ENCODE results near the gene HIP1R.
A peak's percentile ranks its signal among the peaks of the same experiment; 100 is the strongest.
"Not testable (repeated sequence)": the region's sequence is repeated elsewhere in the genome, so short reads cannot be mapped to it uniquely, and the experiment has no call there.

Gene HIP1R, protein sequence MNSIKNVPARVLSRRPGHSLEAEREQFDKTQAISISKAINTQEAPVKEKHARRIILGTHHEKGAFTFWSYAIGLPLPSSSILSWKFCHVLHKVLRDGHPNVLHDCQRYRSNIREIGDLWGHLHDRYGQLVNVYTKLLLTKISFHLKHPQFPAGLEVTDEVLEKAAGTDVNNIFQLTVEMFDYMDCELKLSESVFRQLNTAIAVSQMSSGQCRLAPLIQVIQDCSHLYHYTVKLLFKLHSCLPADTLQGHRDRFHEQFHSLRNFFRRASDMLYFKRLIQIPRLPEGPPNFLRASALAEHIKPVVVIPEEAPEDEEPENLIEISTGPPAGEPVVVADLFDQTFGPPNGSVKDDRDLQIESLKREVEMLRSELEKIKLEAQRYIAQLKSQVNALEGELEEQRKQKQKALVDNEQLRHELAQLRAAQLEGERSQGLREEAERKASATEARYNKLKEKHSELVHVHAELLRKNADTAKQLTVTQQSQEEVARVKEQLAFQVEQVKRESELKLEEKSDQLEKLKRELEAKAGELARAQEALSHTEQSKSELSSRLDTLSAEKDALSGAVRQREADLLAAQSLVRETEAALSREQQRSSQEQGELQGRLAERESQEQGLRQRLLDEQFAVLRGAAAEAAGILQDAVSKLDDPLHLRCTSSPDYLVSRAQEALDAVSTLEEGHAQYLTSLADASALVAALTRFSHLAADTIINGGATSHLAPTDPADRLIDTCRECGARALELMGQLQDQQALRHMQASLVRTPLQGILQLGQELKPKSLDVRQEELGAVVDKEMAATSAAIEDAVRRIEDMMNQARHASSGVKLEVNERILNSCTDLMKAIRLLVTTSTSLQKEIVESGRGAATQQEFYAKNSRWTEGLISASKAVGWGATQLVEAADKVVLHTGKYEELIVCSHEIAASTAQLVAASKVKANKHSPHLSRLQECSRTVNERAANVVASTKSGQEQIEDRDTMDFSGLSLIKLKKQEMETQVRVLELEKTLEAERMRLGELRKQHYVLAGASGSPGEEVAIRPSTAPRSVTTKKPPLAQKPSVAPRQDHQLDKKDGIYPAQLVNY

DNA sequence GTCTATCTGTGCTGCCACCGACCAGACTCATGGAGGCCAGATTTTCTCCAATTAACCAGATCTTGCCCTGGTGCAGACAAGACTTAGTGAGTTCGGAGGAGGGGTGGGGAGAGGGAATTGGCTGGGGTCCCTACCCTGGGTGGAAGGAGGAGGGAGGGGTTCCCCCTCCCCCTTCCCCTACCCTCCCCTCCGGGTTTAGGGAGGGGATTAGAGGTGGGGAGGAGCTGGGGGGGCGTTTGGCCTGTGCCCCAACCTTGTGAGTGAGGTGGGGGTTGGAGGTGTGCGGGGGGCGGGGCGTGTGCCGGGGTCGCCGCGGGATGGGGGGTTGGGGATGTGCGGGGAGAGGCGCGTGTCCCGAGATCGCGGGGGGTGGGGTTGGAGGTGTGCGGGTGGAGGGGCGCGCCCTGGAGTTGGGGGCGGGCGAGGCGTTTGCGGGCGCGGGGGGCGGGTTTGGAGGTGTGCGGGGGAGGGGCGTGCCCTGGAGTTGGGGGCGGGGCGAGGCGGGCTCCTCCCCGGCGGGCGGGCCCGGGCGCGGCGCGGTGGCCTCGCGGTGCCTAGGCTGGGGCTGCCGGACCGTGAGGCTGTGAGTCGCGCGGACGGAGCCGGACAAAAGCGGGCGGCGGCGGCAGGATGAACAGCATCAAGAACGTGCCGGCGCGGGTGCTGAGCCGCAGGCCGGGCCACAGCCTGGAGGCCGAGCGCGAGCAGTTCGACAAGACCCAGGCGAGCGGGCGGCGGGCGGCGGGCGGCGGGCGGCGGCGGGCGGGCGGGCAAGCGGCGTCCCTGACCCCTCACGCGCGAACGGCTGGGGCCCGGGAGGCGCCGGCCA is at the start of gene HIP1R:
Gene HIP1R (plus strand): TSS at position 537 of the 829 bp plus-strand sequence. CDS start 94 bp downstream, at position 631.
- DNase-seq, result no peak

DNA sequence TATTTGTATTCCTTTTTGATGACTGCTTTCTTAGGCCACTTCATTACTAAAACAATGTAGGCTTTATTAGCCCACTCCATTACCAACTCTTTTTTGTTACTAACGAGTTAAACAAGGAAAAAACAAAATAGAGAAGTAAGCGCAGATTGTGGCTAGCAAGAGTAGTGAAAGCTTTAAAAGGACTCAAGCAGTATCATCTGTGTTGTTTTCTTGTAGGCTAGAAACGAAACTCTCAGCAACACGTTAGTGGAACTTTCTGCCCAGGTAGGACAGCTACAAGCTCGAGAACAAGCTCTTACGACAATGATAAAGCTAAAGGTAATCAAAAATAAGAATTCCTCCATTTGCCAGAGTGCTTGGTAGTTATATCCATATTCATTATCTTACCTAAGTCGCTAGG is 49.8 kb upstream of the HIP1R start:
- no peak for DNase-seq

DNA sequence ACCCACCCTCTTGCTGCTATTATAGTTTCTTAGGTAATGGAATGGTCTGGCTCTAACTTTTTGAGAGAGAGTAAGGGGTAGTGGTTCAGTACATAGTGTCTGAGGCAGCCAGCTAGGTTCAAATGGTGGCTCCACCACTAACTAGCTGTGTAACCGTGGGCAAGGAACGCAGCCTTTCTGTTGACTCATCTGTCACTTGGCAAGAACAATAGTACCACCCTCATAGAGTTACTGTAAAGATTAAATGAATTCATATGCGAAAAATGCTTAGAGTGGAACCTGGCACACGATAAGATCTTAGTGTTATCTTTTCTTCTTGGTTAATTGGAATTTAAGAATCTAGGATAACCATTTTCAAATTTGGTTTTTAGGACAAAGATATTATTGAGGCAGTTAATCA is 46.9 kb upstream of the HIP1R start:
- no peak for DNase-seq

DNA sequence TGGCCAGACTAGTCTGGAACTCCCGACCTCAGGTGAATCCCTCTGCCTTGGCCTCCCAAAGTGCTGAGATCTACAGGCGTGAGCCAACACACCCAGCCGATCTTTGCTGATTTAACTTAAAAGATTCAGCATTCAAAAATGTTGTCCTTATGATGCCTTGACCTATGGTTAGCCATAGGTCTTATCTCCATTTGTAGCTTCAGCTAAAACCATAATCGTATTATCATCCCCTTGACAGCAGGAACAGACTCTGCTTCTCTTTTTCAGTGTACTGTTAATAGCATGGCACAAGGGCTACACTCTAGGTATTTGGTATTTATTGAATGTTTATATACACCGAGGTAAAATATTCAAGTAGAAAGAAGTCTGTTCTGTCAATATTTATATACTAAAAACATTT is 45.6 kb upstream of the HIP1R start:
- no peak for DNase-seq

DNA sequence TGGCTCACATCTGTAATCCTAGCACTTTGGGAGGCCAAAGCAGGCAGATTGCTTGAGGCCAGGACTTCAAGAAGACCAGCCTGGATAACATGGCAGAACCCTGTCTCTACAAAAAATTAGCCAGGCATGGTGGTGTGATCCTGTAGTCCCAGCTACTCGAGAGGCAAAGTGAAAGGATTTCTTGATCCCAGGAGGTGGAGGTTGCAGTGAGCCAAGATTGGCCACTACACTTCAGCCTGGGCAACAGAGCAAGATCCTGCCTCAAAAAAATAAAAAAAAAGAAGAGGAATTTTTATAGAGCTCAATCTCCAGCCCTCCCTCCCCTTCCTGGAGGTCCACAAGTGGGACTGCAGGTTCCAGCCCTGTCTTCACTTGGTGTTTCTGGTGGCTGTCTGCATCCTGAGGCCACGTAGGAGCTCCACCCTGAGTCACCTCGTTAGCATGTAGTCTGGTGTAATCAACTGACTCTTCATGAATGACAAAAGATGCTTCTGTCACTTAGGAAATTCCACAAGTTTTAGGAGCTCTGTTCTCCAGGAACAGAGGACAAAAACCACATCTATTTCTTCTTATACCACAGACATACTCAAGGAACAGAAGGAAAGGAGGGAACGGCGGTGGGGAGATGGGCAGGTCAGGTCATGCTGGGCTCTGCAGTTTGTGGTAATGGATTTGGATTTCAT is 44.7 kb upstream of the HIP1R start:
- no peak for DNase-seq

DNA sequence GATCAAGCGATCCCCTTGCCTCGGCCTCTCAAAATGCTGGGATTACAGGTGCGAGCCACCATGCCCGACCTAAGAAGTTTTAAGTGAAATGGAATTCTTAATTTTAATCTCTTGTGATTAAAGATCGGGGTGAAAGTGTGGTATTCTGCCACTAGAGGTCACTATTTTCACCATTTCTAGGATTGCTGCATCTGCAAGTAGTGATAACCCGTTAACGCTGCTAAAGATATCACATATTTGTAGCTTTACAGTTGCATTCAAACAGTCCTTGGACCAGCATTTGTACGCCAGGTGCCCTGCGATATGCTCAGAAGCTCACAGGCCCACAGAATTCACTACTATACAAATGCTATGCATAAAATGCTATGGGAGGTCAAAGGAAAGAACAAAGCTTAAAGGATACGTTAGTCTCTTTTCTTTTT is 41.6 kb upstream of the HIP1R start:
- DNase-seq, result peak; percentile 31

DNA sequence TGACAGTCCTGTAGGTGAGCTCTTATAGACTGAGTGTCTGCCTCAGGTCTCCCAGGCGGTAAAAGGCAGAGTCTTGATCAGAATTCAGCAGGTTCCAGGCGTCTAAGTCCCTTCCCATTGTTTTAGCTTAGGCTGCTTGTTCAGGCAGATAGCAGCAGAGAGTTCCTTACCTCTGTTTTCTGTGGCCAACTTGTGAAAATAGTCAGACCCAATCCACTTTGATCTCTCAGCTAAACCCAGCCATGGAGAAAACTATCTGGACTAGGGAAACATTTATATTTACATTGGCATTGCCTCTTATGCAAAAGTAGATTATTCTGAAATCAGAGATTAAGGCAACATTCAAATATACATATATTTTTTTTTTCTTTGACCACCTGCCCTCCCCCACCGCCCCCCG is 39.5 kb upstream of the HIP1R start:
- DNase-seq, result no peak

DNA sequence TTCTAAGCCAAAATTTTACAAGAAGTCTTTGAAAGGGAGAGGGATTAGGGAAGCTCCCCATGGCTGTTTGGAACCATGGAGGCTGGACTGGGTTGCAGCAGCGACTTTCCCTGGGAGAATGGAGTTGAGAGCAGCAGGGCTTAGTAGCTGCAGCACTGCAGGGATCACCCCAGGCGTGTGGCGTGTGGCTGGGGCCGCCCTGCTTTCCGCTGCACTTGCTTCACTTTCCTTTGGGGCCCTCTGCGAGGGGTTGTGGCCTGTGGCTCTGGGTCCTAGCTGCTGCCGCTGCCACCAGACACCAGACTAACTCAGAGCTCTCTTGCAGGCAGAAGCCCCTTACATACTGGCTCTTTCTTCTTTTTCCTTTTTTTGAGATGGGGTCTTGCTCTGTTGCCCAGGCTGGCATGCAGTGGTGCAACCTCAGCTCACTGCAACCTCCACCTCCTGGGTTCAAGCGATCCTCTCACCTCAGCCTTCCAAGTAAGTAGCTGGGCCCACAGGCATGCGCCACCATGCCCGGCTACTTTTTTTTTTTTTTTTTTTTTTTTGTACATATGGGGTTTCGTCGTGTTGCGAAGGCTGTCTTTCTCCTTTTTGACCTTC is 35.5 kb upstream of the HIP1R start:
- DNase-seq, result no peak

DNA sequence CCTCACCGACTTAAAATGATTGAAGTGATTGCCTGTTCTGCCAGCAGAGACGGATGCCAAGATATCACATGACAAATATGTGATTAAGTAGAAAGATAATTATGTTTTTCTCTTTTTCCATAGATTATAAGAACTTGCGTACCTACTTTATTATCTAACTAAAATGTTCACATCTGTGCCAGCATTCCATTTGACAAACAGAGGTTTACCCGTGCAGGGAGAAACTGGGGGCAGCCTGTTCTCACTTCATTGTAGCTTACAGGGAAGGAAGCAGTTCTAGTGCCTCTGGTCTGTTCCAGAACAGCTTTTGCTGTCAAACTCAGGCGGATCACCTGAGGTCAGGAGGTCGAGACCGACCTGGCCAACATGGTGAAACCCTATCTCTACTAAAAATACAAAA is 31.3 kb upstream of the HIP1R start:
- DNase-seq, result no peak

DNA sequence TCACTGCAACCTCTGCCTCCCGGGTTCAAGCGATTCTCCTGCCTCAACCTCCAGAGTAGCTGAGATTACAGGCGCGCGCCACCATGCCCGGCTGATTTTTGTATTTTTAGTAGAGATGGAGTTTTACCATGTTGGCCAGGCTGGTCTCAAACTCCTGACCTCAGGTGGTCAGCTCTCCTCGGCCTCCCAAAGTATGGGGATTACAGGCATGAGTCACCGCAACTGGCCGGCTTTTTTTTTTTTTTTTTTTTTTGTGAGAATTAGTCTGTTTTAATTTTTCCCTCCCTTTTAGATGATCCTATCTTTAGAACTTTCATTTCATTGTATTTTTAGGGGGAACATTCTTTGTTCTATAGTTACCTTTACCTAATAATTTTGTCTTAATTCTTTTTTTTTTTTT is 30.3 kb upstream of the HIP1R start:
- DNase-seq, result not testable (repeated sequence)

DNA sequence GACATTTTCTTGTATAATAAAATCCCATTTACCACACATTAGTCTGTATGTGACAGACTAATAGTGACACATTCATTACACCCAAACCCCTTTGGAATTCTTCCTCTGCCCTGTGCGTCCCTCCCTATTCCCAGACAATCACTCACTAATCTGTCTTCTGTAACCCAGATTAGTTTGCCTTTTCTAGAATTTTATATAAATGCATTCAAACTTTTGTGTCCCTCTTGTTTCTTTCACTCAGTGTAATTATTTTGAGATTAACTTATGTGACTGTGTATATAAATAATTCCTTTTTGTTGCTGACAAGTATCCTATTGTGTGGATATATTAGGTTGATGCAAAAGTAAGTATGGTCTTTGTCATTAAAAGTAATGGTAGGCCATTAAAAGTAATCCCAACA is 27.6 kb upstream of the HIP1R start:
- DNase-seq, result no peak

DNA sequence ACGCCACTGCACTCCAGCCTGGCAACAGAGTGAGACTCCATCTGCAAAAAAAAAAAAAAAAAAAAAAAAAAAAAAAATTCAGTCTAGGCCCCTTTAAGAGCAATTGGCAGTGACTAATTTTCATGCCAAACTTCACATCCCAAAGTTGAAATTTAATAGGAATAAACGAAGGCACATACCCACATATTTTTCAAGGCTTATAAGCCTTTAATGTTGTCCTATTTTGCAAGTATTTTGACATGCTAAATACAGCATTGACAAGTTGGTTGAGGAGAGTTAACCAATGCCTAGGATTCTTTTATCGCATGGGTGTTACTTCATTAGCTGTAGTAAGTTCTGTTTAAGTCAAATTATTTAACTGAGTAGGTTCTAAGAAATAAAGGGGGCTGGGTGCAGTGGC is 23.5 kb upstream of the HIP1R start:
- DNase-seq, result no peak

DNA sequence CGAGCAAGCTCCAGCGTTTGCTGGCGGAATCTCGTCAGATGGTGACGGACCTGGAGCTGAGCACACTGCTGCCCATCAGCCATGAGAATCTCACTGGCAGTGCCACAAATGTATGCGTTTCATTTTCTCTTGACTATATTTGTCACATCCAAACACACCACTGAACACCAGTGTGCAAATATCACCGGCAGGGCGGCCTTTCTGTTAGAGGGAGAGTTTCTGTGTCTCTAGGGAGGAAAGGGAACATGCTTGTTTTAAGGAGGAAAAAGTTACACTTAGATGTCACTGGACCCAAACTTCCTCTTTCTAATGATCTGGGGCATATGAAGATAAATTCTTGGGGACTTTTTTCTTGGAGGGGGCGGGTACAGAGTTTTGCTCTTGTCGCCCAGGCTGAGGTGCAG is 21.9 kb upstream of the HIP1R start:
- no peak for DNase-seq

DNA sequence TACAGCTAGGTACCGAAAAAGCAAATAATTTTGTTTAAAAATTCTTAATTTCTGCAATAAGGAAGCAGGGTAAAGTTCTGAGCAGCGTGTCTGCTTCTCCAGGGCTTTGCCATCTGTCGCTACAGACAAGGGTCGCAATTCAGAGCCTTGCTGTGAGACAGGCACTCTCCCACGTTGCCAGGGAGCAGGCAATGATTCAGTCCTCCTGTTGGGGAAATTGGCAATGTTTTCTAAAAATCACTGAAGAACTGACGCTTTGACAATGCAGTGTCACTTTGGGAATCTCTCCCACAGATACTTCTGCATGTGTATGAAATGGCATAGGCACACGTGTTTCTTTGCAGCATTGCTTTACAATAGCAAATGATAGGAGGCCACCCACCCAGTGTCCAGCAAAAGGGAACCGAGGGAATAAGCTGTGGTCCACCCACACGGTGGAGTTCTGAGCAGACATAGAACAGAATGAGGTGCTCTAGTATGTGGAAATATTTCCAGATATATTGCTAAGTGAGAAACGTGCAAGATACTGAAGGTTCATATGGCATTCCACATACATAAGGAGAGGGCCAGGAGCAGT is 16.0 kb upstream of the HIP1R start:
- DNase-seq, result peak; percentile 6

DNA sequence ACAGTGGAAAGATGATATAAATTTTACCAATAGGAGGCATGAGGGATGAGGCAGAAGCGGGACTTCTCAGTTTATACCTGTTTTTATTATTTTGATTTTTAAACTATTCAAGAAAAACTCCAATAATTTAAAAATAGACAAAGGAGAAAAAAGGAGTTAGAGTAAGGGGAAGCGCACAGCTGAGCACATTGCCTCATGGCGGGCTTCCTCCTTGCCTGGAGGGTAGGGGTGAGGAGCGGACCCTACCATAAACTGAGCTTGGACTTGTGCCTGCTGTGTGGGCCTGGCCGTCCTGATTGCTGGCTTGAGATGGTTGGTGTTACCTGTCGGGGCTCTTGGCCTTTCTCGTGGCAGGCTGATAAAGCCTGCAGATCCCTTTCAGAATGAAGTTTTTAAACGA is 15.1 kb upstream of the HIP1R start:
- no peak for DNase-seq

DNA sequence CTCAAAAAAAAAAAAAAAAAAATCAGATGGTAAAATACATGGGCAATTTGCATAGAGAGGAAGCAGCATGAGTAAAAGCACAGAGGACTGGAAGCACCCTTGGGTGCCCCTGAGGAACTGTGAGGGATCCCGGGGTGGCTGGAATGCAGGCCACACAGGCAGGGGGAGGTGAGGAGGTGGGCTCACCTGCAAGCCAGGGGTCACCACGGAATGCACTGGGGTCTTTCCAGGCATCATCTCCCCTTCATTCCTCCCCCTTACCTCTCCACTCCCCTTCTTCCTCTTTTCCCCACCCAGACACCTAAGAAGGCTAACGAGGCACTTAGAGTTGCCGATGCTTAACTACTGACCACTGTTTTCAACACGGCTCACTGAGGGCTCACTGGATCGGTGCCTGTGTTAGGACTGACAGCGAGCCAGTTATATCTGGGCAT is 14.4 kb upstream of the HIP1R start:
- no peak for DNase-seq

DNA sequence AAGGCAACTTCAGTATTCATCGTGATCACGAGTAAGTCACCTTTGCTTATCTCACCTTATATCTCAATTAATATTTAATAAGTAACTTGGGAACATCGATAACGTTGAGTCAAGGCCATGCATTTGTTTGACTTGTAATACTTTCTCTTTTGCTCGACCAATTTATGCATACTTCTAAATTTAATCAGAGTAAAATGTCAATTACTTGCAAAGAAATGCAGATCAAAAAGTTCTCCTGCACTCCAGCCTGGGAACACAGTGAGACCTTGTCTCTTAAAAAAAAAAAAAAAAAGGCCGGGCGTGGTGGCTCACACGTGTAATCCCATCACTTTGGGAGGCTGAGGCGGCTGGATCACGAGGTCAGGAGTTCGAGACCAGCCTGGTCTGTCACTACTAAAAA is 11.8 kb upstream of the HIP1R start:
- no peak for DNase-seq

DNA sequence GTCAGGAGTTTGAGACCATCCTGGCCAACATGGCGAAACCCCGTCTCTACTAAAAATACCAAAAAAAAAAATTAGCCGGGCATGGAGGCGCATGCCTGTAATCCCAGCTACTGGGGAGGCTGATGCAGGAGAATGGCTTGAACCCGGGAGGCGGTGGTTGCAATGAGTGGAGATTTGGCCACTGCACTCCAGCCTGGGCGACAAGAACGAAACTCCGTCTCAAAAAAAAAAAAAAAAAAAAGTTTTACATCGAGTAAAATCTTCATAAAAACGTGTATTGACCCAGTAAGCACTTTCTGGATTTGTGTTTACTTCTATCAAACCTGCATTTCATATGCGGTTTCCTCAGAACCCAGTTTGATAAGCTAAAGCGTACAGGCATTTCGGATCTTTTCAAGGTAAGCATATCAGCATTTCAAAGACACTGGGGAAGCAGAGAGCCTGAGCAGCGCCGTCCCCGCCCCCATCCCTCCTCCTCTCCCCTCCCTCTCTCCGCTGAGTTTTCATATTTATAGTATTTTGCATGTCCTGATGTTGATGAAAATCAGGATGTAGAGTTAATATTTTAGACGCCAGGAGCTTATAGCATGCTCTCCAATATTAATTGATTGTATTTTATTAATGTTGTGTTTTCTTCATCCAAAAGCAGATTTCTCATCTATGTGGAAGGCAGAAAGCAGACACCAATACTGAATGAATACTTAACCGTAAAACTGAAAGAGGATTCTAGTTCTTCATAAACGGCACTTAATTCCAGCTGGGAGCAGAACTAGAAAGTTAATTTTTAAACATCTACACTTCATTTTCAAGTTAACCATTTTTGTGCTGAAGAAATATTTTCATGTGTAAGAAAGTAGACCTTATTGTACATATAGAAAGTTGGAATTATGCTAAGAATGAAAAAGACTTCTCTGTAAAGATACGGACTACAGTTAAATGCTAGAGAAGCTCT is 9.2 kb upstream of the HIP1R start:
- no peak for DNase-seq

DNA sequence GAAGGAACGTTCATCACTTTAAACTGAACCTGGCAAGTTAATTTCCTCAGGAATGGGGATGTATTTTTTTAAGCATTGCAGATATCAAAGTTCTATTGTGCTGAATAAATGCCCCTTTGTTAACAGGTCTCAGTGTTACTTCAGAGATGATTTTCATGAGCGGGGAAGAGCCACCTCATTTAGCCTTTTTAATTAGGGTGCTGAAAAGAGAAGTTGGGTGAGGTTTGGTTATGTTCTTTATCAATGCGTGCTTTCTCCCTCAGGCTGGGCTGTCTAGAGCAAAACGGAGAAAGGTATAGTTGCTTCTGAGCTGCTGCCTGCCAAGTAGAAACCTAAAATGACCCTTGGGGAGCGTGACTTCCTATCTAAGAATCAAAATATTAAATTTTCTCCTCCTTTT is 8.0 kb upstream of the HIP1R start:
- DNase-seq, result no peak
